Measurements from ENCODE around the gene RAB3D. TPM values are rescaled to one million over a fixed set of nuclear protein-coding genes. Genes with fewer than 3 reads are reported as not detected.

The RAB3D gene
- total RNA-seq, 1 donor from 2014 or later = 6.2 TPM

DNA sequence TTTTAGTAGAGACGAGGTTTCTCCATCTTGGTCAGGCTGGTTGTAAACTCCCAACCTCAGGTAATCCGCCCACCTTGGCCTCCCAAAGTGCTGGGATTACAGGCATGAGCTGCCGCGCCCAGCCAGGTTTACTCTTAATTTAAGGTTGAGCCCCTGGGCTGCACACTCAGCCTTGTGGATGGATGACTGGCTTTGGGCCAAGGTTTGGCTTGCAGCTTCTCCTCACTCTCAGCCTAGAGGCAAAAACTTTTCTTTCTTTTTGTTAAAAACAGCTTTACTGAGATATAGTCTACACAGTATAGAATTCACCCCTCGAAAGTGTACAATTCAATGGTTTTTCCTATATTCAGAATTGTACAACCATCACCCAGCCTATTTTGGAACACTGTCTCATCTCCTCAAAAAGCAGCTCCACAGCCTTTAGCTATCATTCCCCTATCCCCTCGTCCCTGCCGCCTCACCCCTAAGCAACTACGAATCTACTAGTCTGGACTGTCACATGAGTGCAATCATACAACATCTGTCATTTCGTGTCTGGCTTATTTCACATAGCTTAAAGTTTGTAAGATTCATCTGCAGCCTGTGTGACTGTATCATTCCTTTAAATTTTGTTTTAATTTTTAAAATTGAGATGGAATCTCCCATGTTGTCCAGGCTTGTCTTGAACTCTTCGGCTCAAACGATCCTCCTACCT lies 58.0 kb downstream of the RAB3D start:
- no peak for TF ChIP-seq CTCF (IDR thresholded peaks at IDR 0.05)
- Mint-ChIP-seq H3K36me3 (ENCODE audit: low read depth) (no peaks in the 10 kb centered on the region), H3K27ac (no peak overlapping the region), H3K4me1 (peaks cover 6% of the 10 kb centered on the region), H3K4me3 (no peak overlapping the region), H3K9me3 (peaks cover 2% of the 10 kb centered on the region), H3K27me3 (peaks cover 16% of the 10 kb centered on the region)
- ATAC-seq (ENCODE audit: low read depth) = no peak
- intact Hi-C loops (cut with micrococcal nuclease) = no loop called here
- ChIA-PET POLR2A (interaction anchor here (0.7 kb wide), 1 partner anchor 209 kb away, joined by 7 read pairs; no protein-coding TSS in a partner anchor), CTCF (no interaction called here)
- DNase-seq = no peak

DNA sequence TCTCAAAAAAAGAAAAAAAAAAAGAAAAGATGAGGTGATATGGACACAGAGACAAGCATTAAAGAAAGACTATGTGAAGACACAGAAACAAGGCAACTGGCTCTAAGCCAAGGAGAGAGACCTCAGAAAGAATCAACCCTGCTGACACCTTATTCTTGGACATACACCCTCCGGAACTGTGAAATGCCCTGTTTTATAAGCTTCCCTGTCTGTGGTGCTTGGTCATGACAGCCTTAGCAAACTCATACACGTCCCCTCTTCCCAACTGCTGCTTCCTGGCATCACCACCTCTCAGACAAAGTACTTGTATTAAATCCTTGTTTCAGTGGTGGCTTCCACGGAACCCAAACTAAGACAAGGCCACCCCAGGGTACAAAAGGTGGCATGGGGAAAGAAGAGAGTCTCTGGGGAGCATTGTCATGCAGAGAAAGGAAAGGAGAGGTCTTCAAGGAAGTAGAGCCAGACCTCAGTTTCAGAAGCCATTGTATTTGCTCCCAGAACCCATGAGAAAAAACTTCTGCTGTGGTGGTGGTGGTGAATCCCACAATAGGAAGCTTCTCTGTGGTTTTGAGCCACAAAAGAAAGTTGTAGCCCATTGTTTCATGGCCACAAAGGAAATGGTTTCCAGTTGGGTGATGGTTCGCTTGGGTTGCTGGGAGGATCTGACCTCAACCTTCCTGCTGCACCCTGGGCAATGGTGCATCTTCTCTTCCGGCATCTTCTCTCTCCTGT lies 59.8 kb downstream of the RAB3D start:
- ChIA-PET POLR2A (interaction anchor here (0.7 kb wide), 2 partner anchors 159 to 468 kb away, joined by 3 to 13 read pairs; no protein-coding TSS in a partner anchor), CTCF (no interaction called here)
- peaks cover 6% of the 10 kb centered on the region for H3K4me1 Mint-ChIP-seq
- peaks cover 23% of the 10 kb centered on the region for H3K27me3 Mint-ChIP-seq
- no peaks in the 10 kb centered on the region for H3K36me3 Mint-ChIP-seq (ENCODE audit: low read depth)
- intact Hi-C loops (cut with micrococcal nuclease) = no loop called here
- H3K27ac Mint-ChIP-seq = no peak overlapping the region
- H3K9me3 Mint-ChIP-seq = peaks cover 2% of the 10 kb centered on the region
- no peak for DNase-seq
- TF ChIP-seq CTCF (IDR thresholded peaks at IDR 0.05) = no peak
- ATAC-seq (ENCODE audit: low read depth) = no peak
- H3K4me3 Mint-ChIP-seq = no peak overlapping the region

- no peaks in the 10 kb centered on the region for H3K36me3 Mint-ChIP-seq (ENCODE audit: low read depth)
- H3K9me3 Mint-ChIP-seq = peaks cover 2% of the 10 kb centered on the region
- TF ChIP-seq CTCF (IDR thresholded peaks at IDR 0.05) = no peak
- intact Hi-C loops (cut with micrococcal nuclease) = no loop called here
- peaks cover 23% of the 10 kb centered on the region for H3K27me3 Mint-ChIP-seq
- peaks cover 6% of the 10 kb centered on the region for H3K4me1 Mint-ChIP-seq
- ATAC-seq (ENCODE audit: low read depth) (no peak), DNase-seq (no peak)
- H3K4me3 Mint-ChIP-seq = no peak overlapping the region
- POLR2A ChIA-PET = no interaction called here
- H3K27ac Mint-ChIP-seq = no peak overlapping the region
- CTCF ChIA-PET = no interaction called here
These were observed 60.8 kb downstream of the RAB3D start for GRCh38 chr19:11278670-11279069.

DNA sequence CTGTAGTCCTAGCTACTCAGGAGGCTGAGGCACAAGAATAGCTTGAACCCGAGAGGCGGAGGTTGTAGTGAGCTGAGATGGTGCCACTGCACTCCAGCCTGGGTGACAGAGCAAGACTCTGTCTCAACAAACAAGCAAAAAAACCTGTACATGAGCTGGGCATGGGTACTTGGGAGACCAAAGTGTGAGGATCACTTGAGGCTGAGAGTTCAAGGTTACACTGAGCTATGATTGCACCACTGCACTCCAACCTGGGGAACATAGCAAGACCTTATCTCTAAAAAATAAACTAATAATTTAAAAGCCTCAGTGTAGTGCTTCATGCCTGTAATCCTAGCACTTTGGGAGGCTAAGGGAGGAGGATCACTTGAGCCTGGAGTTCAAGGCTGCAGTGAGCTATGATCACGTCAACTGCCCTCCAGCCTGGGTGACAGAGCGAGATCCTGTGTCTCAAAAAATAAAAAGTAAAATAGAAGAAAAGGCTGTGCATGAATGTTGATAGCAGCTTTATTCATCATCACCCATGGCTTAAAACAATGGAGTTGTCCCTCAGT lies 64.8 kb downstream of the RAB3D start:
- intact Hi-C loops (cut with micrococcal nuclease) = no loop called here
- Mint-ChIP-seq H3K4me1 (peaks cover 2% of the 10 kb centered on the region), H3K27me3 (peaks cover 18% of the 10 kb centered on the region), H3K36me3 (ENCODE audit: low read depth) (no peaks in the 10 kb centered on the region), H3K9me3 (peaks cover under 1% of the 10 kb centered on the region), H3K27ac (no peak overlapping the region), H3K4me3 (no peak overlapping the region)
- ATAC-seq (ENCODE audit: low read depth) (no peak), DNase-seq (no peak)
- ChIA-PET CTCF (no interaction called here), POLR2A (no interaction called here)
- no peak for TF ChIP-seq CTCF (IDR thresholded peaks at IDR 0.05)

DNA sequence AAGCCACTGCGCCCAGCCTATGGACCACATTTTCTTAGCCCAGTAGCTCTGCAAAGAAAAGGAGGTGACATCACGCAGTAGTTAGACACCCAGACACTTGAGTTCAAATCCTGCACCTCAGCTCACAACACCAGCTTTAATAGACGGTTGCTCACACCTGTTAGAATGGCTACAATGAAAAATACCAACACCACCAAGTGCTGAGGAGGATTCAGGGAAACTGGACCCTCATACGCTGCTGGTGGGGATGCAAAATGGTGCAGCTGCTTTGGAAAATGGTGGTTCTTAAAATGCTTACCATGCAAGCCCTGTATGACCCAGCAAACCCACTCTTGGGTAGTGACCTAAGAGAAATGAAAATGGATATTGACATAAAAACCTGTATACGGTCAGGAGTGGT lies 65.5 kb downstream of the RAB3D start:
- H3K36me3 Mint-ChIP-seq (ENCODE audit: low read depth) = no peaks in the 10 kb centered on the region
- POLR2A ChIA-PET = no interaction called here
- H3K9me3 Mint-ChIP-seq = no peaks in the 10 kb centered on the region
- CTCF ChIA-PET = no interaction called here
- H3K27ac Mint-ChIP-seq = no peak overlapping the region
- no peak for TF ChIP-seq CTCF (IDR thresholded peaks at IDR 0.05)
- intact Hi-C loops (cut with micrococcal nuclease) = no loop called here
- H3K4me1 Mint-ChIP-seq = no peaks in the 10 kb centered on the region
- DNase-seq (no peak), ATAC-seq (ENCODE audit: low read depth) (no peak)
- H3K4me3 Mint-ChIP-seq = no peak overlapping the region
- peaks cover 17% of the 10 kb centered on the region for H3K27me3 Mint-ChIP-seq
